Breast epithelium (tissue), 4 donors: ENCODE measurements around the gene XYLT1. TPM values are rescaled to one million over a fixed set of nuclear protein-coding genes. Genes with fewer than 3 reads are reported as not detected.

Experiments
- DNase-seq, 2 donors: peaks; one replicate each; pipeline ENCODE4 v3.0.0-alpha.2; 2019; ENCODE audit warnings: low spot score in 2 of 2
- H3K27ac ChIP-seq, 2 donors: fragments of 200-600 bp; sonication (generic) in 1 of 2; one replicate each; pipeline ENCODE4 v1.5.1; 2016 to 2019; ENCODE audit warnings: mild to moderate bottlenecking in 1 of 2
- H3K27me3 ChIP-seq, 2 donors: fragments of 200-600 bp; sonication (generic) in 1 of 2; one replicate each; pipeline versions ENCODE4 v1.5.1 to v1.6.0; 2017 to 2019; ENCODE audit warnings: control low read depth in 1 of 2, mild to moderate bottlenecking in 1 of 2
- H3K36me3 ChIP-seq: fragments of 200-600 bp; one replicate; pipeline ENCODE4 v1.5.1; 2019
- H3K4me1 ChIP-seq, 2 donors: fragments of 200-600 bp; sonication (generic); one replicate each; pipeline ENCODE4 v1.5.1; 2016 to 2019; ENCODE audit warnings: control low read depth in 1 of 2
- H3K4me3 ChIP-seq, 3 donors: fragments of 200-600 bp; sonication (generic); 1 replicate in 2 of 3; 2 replicates in 1 of 3; pipeline ENCODE4 v1.5.1; 2016 to 2019; ENCODE audit warnings: mild to moderate bottlenecking in 3 of 3, moderate library complexity in 2 of 3
- H3K9me3 ChIP-seq, 2 donors: fragments of 200-600 bp; sonication (generic) in 1 of 2; one replicate each; pipeline ENCODE4 v1.5.1; 2016 to 2019; ENCODE audit warnings: control low read depth in 1 of 2
- POLR2A ChIP-seq: fragments of 450-650 bp; IDR thresholded peaks from one replicate; pipeline ENCODE4 v1.6.1; 2016; ENCODE audit warnings: antibody characterized with exemption, mild to moderate bottlenecking, moderate library complexity
- POLR2AphosphoS5 ChIP-seq, 3 donors: sonication (generic); formaldehyde crosslinking; IDR thresholded peaks; one replicate each; pipeline ENCODE4 v1.6.1; 2017; ENCODE audit warnings: antibody characterized with exemption in 3 of 3
- intact Hi-C: fragments of 100-400 bp; cut with DNase I; formaldehyde crosslinking; loops from one replicate; pipeline ENCODE4 v1.15.1; 2023; ENCODE audit warnings: low total_unique reads
- total RNA-seq, 3 donors: library from RNA; depleted of rRNA; stranded (reverse); fragments of >200 nt; gene quantifications; one replicate each; pipeline ENCODE4 v1.1.0, GENCODE V29; 2016
- TF ChIP-seq, protein P1 (sequence below), 3 donors: fragments of 450-650 bp; IDR thresholded peaks; one replicate each; pipeline ENCODE4 v1.5.1; 2016 to 2017; ENCODE audit warnings: antibody characterized with exemption in 3 of 3, mild to moderate bottlenecking in 3 of 3, moderate library complexity in 3 of 3

The XYLT1 gene
- total RNA-seq, 3 donors from 2014 or later = 11.9 to 32.8 (median 13.8) TPM

DNA sequence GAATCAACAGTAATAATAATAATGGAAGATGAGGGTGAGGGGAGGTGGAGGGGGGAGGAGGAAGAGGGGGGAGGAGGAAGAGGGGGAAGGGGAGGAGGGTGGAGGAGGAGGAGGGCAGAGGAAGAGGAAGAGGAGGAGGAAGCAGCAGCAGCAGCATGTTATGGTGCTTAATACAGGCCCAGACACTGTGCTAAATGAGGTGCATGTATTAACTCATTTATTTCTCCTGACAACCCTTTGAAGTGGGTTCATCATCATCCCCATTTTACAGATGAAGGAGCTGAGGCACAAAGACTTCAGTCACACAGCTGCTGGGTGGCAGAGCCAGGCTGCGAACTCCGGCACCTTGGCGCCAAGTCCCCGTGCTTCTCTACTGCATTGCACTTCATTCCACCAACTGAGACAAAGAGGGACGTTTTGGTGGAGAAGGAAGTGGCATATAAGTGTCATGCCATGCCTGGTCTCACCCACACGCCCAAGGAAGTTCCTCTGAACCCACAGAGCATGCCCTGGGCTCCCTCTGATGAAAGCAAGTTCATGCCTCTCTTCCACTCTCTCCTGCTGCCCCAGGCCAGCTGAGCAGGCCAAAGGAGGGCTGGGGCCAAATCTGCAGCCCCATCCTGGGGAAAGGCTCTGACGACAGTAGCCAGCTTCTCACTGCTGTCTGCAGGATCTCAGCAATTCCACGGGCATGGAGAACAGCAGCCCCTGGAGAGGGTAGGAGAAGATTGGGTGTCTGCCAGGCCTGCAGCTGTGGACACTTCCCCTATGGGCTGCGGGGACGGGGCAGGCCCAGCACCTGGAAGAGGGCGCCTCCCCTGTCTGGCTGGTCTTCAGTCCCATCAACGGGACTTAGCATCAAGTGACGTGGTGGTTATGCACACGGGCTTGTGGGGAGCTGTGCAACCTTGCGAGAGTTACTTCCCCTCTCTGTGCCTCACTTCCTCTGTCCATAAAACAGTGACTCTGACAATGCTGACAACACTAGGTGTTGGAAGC, 21.8 kb downstream of the XYLT1 start:
- TF ChIP-seq POLR2A (no peak), POLR2AphosphoS5 (IDR thresholded peaks at IDR 0.05) (no peak)
- TF ChIP-seq, protein P1, sequence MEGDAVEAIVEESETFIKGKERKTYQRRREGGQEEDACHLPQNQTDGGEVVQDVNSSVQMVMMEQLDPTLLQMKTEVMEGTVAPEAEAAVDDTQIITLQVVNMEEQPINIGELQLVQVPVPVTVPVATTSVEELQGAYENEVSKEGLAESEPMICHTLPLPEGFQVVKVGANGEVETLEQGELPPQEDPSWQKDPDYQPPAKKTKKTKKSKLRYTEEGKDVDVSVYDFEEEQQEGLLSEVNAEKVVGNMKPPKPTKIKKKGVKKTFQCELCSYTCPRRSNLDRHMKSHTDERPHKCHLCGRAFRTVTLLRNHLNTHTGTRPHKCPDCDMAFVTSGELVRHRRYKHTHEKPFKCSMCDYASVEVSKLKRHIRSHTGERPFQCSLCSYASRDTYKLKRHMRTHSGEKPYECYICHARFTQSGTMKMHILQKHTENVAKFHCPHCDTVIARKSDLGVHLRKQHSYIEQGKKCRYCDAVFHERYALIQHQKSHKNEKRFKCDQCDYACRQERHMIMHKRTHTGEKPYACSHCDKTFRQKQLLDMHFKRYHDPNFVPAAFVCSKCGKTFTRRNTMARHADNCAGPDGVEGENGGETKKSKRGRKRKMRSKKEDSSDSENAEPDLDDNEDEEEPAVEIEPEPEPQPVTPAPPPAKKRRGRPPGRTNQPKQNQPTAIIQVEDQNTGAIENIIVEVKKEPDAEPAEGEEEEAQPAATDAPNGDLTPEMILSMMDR (IDR thresholded peaks at IDR 0.05) = no peak
- Histone ChIP-seq H3K4me3 (no peak overlapping the region), H3K9me3 (no peaks in the 10 kb centered on the region), H3K27me3 (no peaks in the 10 kb centered on the region), H3K36me3 (no peaks in the 10 kb centered on the region), H3K27ac (no peak overlapping the region), H3K4me1 (peaks cover 0 to 1% of the 10 kb centered on the region in 2 donors)
- intact Hi-C loops = no loop called here
- no peak for DNase-seq

DNA sequence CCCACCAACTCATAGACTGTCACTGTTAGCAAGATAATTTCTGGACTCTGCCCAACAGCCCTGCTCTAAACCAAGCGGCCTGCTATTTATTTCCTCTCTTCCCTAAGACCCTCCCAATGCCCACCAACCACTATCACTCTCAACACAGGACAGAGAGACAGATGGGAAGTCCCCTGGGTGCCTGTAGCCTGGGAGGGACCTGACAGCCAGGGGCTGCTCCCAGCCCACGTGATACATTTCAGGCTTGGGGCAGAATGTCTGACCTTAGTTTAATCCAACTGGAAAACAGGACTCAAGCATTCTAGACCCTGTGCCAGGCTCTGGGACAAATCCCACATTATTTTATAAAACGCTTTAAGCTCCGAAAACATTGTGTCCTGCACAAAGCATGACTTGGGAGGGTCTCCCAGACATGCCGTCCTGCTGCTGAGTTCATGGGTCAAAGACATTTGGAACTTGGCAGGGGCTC, 23.6 kb downstream of the XYLT1 start:
- no peak overlapping the region for H3K4me3 ChIP-seq
- H3K9me3 ChIP-seq = no peaks in the 10 kb centered on the region
- TF ChIP-seq POLR2A = no peak
- TF ChIP-seq, protein P1 (IDR thresholded peaks at IDR 0.05) = no peak
- TF ChIP-seq POLR2AphosphoS5 (IDR thresholded peaks at IDR 0.05) = no peak
- peak overlapping the region in 1 of 2 donors; percentile 9 for H3K27ac ChIP-seq
- no peaks in the 10 kb centered on the region for H3K4me1 ChIP-seq
- intact Hi-C loops = no loop called here
- H3K27me3 ChIP-seq = no peaks in the 10 kb centered on the region
- no peaks in the 10 kb centered on the region for H3K36me3 ChIP-seq
- no peak for DNase-seq

DNA sequence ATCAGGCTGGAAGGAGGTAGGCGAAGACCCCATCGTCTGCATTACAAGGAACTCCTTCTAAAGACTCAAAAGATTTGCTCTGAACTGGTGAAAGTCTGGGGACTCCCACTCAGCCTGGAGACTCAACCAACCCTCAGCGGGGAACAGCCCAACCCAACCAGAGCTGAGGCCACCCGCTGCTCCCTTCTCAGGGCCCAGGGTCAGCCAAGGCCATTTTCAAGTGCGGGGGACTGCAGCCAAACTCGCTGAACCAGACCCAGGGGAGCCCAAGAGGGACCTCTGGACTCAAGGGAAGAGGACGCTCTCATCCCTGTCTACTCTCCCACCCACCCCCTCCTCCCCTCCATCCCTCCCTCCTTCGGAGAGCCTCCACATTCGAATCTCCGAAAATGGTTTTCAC, 24.1 kb downstream of the XYLT1 start:
- Histone ChIP-seq H3K27me3 (no peaks in the 10 kb centered on the region), H3K27ac (no peak overlapping the region), H3K4me1 (no peaks in the 10 kb centered on the region), H3K36me3 (no peaks in the 10 kb centered on the region), H3K9me3 (no peaks in the 10 kb centered on the region), H3K4me3 (no peak overlapping the region)
- TF ChIP-seq, protein P1 (IDR thresholded peaks at IDR 0.05) = no peak
- TF ChIP-seq POLR2AphosphoS5 (IDR thresholded peaks at IDR 0.05) = no peak
- no peak for DNase-seq
- intact Hi-C loops = no loop called here

DNA sequence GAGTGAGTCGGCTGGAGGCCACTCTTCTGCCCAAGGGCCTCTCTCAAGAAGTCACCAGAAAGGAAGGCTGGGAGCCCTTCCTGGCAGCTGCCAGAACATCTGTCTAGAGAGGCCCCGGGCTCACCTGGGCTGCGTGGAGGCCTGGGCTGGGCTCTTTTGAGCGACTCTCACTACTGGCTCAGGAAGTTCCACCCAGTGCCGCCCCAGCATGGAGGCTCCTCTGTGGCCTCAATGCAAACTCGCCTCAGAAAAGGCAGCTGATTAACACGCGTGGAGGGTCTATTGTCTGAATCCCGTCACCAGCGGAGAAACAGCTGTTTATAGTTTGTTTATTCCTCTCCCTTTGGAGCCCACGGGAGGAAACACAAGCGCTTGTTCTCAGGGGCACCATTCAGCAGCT, 25.3 kb downstream of the XYLT1 start:
- Histone ChIP-seq H3K4me1 (no peaks in the 10 kb centered on the region), H3K9me3 (no peaks in the 10 kb centered on the region), H3K36me3 (no peaks in the 10 kb centered on the region), H3K4me3 (no peak overlapping the region), H3K27ac (no peak overlapping the region), H3K27me3 (no peaks in the 10 kb centered on the region)
- TF ChIP-seq POLR2AphosphoS5 (IDR thresholded peaks at IDR 0.05) (no peak), POLR2A (no peak)
- TF ChIP-seq, protein P1 (IDR thresholded peaks at IDR 0.05) = no peak
- intact Hi-C loops = no loop called here
- DNase-seq = no peak

DNA sequence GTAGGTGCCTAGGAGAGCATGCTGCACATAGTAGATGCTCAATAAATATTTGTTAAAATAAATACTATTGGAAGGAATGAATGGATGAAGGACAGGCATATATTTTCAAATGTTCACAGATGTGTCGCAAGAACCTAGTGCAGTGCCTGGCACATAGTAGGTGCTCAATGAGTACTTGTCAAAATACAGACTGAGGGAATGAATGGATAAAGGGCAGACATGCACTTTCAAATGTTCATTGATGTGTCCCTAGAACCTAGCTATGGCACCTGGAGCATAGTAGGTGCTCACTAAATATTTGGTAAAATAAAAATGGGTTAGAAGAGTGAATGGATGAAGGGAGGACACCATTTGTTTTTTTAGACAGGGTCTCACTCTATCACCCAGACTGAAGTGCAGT, 26.1 kb downstream of the XYLT1 start:
- TF ChIP-seq, protein P1 (IDR thresholded peaks at IDR 0.05) = no peak
- no peak for TF ChIP-seq POLR2A
- no peak for TF ChIP-seq POLR2AphosphoS5 (IDR thresholded peaks at IDR 0.05)
- intact Hi-C loops = no loop called here

More for the DNA sequence above, 26.1 kb downstream of the XYLT1 start:
- H3K27ac ChIP-seq = no peak overlapping the region
- H3K27me3 ChIP-seq = no peaks in the 10 kb centered on the region
- DNase-seq = no peak
- H3K9me3 ChIP-seq = no peaks in the 10 kb centered on the region
- no peaks in the 10 kb centered on the region for H3K4me1 ChIP-seq
- no peaks in the 10 kb centered on the region for H3K36me3 ChIP-seq
- H3K4me3 ChIP-seq = no peak overlapping the region
